Type B pancreatic cell (in vitro differentiated cells): ENCODE results near the gene HOOK2. TPM values are rescaled to one million over a fixed set of nuclear protein-coding genes. Genes with fewer than 3 reads are reported as not detected.
A peak's percentile ranks its signal among the peaks of the same experiment; 100 is the strongest.

Experiments used
- DNase-seq: peaks from one replicate; pipeline ENCODE4 v3.0.0; 2021; ENCODE audit warnings: mixed read lengths; ENCODE audit not compliant: unreplicated experiment; ENCODE audit errors: extremely low spot score
- H3K27ac Mint-ChIP-seq: 2 replicates; pipeline ENCODE4 v1.8.0; 2021; ENCODE audit warnings: mild to moderate bottlenecking, mixed read lengths
- H3K27me3 Mint-ChIP-seq: 2 replicates; pipeline ENCODE4 v1.8.0; 2021; ENCODE audit warnings: mixed read lengths
- H3K36me3 Mint-ChIP-seq: 2 replicates; pipeline ENCODE4 v1.8.0; 2021; ENCODE audit warnings: mixed read lengths
- H3K4me1 Mint-ChIP-seq: one replicate; pipeline ENCODE4 v1.8.0; 2021; ENCODE audit warnings: mixed read lengths; ENCODE audit not compliant: unreplicated experiment
- H3K4me3 Mint-ChIP-seq: 2 replicates; pipeline ENCODE4 v1.8.0; 2021; ENCODE audit warnings: mild to moderate bottlenecking, mixed read lengths
- H3K9me3 Mint-ChIP-seq: 2 replicates; pipeline ENCODE4 v1.8.0; 2021; ENCODE audit warnings: mixed read lengths
- CTCF ChIP-seq: fragments of 200-600 bp; sonication (generic); conservative IDR thresholded peaks from 2 replicates; pipeline ENCODE4 v1.5.0; 2021; ENCODE audit warnings: antibody characterized with exemption, mild to moderate bottlenecking
- total RNA-seq: library from RNA; stranded (reverse); gene quantifications from 2 replicates; pipeline ENCODE4 v1.2.1, GENCODE V29; 2021; ENCODE audit warnings: low replicate concordance

HOOK2 gene
- total RNA-seq, 1 donor from 2014 or later = 50.1 TPM

DNA sequence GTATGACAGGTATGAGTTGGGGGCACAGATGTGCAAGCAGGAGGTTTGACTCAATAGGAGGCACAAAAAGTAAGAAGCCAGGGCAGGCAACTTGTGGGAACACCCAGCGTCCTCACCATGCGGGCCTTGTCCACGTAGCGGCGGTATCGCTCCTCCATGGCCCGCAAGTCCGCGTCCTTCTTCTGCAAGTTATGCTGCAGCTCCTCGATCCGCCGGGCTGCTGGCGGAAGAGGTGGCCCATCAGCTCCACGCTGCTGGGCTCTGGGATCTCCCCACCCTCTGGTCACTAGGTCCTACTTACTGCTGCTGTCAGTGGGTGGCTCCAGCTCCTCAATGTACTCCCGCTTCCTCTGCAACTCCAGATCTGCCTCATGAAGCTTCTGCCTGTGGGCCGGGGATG is 10.7 kb downstream of the HOOK2 start:
- DNase-seq = no peak
- peaks cover 4% of the 10 kb centered on the region for H3K36me3 Mint-ChIP-seq
- H3K27ac Mint-ChIP-seq = no peak overlapping the region
- no peaks in the 10 kb centered on the region for H3K9me3 Mint-ChIP-seq
- TF ChIP-seq CTCF = no peak
- H3K4me1 Mint-ChIP-seq = peaks cover 4% of the 10 kb centered on the region
- no peak overlapping the region for H3K4me3 Mint-ChIP-seq
- no peaks in the 10 kb centered on the region for H3K27me3 Mint-ChIP-seq

GRCh38 chr19:12763100-12763499 is 12.3 kb downstream of the HOOK2 start:
- Mint-ChIP-seq H3K4me3 (no peak overlapping the region), H3K36me3 (peaks cover 4% of the 10 kb centered on the region), H3K27ac (no peak overlapping the region), H3K27me3 (no peaks in the 10 kb centered on the region), H3K4me1 (peaks cover 4% of the 10 kb centered on the region), H3K9me3 (no peaks in the 10 kb centered on the region)
- DNase-seq = no peak
- no peak for TF ChIP-seq CTCF

DNA sequence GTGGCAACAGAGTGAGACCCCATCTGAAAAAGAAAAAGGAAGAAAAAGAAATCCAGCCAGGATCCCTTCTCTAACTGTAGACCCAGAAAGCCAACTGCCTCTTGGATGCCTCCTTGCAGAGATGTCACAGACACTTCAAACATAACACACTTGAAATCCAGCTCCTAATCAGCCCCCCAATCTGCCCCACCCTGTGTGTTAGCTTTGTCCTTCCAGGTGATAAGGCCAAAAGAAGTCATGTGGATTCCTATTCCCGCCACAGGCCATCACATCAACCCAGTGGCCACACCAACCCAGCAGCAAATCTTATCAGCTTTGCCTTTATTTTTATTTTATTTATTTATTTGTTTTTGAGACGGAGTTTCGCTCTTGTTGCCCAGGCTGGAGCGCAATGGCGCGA is 15.7 kb downstream of the HOOK2 start:
- no peak for TF ChIP-seq CTCF
- H3K4me1 Mint-ChIP-seq = peaks cover 4% of the 10 kb centered on the region
- H3K27ac Mint-ChIP-seq = no peak overlapping the region
- DNase-seq = no peak
- H3K9me3 Mint-ChIP-seq = no peaks in the 10 kb centered on the region
- no peak overlapping the region for H3K4me3 Mint-ChIP-seq
- peaks cover 6% of the 10 kb centered on the region for H3K27me3 Mint-ChIP-seq
- peaks cover 4% of the 10 kb centered on the region for H3K36me3 Mint-ChIP-seq

GRCh38 chr19:12757544-12758274 is 17.6 kb downstream of the HOOK2 start:
- peak; percentile 88 for DNase-seq
- H3K4me1 Mint-ChIP-seq = peaks cover 4% of the 10 kb centered on the region
- no peak overlapping the region for H3K27ac Mint-ChIP-seq
- H3K27me3 Mint-ChIP-seq = peaks cover 14% of the 10 kb centered on the region
- H3K36me3 Mint-ChIP-seq = peaks cover 4% of the 10 kb centered on the region
- peak overlapping the region; percentile 75 for H3K4me3 Mint-ChIP-seq
- peak; percentile 100 for TF ChIP-seq CTCF
- H3K9me3 Mint-ChIP-seq = no peaks in the 10 kb centered on the region

GRCh38 chr19:12756150-12756883 is 19.0 kb downstream of the HOOK2 start:
- H3K4me1 Mint-ChIP-seq = peaks cover 4% of the 10 kb centered on the region
- no peak overlapping the region for H3K4me3 Mint-ChIP-seq
- H3K9me3 Mint-ChIP-seq = no peaks in the 10 kb centered on the region
- no peak for DNase-seq
- TF ChIP-seq CTCF = no peak
- peaks cover 24% of the 10 kb centered on the region for H3K27me3 Mint-ChIP-seq
- peaks cover 4% of the 10 kb centered on the region for H3K36me3 Mint-ChIP-seq
- no peak overlapping the region for H3K27ac Mint-ChIP-seq
